Stimulated activated CD4-positive, alpha-beta T cell treated with anti-CD3 and anti-CD28 coated beads, Interleukin-2, amount 100 ng/mL, for 4 hours (primary cell): ENCODE measurements around the gene PSMB9.
"Not testable (repeated sequence)": the region's sequence is repeated elsewhere in the genome, so short reads cannot be mapped to it uniquely, and the experiment has no call there.

Experiments used
- DNase-seq: peaks from one replicate; pipeline ENCODE4 v3.0.0-alpha.2; 2020; ENCODE audit warnings: low read depth

PSMB9 gene

DNA sequence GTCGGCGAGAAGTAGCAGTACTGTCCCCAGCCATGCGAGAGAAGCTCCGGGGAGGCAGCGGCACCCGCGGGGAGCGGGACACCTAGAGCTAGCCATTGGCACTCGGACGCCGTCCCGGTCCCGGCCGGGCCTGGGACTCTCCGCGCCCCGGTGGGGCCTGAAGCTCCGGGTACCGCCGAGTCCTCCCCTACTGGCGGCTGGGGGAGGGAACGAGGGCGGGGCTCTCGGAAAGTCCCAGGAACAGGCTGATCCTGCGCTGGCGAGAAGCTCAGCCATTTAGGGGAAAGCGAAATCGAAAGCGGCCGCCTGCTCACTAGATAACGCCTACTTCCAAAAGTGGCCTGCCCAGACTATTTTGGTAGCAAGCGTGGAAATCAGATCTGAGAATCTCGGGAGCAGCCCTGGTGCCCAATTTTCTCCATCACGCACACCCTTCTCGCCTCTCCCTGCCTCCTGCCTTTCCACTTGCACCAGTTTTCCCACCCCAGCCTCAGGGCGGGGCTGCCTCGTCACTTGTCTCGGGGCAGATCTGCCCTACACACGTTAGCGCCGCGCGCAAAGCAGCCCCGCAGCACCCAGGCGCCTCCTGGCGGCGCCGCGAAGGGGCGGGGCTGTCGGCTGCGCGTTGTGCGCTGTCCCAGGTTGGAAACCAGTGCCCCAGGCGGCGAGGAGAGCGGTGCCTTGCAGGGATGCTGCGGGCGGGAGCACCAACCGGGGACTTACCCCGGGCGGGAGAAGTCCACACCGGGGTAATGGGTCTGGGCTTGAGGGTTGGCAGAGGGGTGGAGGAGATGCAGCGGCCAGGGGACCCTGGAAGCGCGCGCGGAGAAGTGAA is at the start of gene PSMB9, which contains the start of gene TAP1:
Gene PSMB9, plus strand, starts transcription at position 652 of the 835 bp plus-strand sequence. Its CDS starts 38 bp downstream, at position 690.
Gene TAP1, minus strand, starts transcription at position 164 of the 835 bp plus-strand sequence. Its CDS starts 68 bp downstream, at position 96.
- DNase-seq, result peak; percentile 97

DNA sequence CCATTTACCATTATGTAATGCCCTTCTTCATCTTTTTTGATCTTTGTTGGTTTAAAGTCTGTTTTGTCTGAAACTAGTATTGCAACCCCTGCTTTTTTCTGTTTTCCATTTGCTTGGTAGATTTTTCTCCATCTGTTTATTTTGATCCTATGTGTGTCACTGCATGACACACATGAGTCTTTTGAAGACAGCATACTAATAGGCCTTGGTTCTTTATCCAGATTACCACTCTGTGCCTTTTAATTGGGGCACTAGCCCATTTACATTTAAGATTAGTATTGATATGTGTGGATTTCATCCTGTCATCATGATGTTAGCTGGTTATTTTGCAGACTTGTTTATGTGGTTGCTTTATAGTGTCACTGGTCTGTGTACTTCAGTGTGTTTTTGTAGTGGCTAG is 48.6 kb upstream of the PSMB9 start:
- DNase-seq, result not testable (repeated sequence)

DNA sequence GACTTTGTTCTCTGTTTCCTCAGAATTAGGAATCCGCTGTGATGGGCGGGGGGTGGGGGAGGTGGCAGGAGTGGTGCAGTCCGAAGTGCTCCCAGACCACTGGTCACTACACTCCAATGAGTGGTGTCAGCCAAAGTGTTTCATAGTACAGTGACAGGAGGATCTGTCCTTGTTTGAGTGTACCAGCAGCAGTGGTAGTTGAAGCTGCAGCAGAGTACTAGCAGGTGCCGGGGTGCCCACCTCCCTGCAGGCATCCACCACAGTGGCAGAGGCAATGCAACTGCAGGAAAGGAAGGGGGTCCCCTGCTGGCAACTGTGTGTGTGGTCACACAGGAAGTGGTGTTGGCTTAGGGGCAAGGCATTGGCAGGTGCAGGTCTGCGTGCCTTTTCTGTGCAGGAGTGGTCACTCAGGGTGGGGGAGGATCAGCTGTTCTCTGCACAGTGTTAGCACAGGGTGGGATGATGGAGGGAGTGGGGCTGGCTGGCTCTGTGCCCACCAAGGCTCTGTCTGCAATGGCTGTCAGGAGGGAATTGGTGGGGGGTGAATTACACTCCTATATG is 46.9 kb upstream of the PSMB9 start:
- DNase-seq, result no peak

DNA sequence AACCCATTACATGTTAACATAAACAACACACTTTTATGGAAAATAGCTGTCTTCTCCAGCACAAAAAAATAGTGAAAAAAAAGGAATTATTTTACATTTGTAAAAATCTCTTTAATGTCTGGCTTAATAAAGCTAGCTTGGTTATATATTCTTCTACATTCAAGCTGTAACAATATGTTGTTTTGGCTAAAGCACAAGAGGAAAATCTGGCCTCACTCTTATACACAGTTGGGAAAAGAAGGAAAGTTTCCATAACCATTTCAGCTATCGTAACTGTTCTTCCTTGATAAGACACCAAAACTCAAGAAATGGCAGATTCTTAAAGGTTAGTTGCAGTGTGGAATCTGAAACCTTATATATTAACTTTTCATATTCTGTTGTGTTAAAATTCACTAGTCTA is 44.8 kb upstream of the PSMB9 start:
- no peak for DNase-seq

DNA sequence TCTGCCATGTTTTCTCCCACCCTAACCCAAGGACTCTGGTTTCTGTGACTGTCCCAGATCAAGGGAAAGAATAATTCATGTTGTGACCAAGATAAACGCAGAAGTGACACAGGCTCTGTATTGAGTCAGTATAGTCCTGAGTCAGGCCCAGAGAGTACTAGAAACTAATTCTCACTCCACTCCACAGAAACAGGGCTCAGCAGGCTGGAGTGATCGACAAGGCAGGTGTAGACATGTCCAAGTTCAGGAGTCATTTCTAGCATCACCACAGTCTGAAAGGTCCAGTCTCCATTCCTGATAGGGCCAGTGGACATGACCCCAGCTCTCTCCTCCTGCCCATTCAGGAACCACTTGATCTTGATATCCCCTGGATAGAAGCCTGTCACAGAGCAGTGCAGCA is 39.8 kb upstream of the PSMB9 start:
- DNase-seq, result no peak

DNA sequence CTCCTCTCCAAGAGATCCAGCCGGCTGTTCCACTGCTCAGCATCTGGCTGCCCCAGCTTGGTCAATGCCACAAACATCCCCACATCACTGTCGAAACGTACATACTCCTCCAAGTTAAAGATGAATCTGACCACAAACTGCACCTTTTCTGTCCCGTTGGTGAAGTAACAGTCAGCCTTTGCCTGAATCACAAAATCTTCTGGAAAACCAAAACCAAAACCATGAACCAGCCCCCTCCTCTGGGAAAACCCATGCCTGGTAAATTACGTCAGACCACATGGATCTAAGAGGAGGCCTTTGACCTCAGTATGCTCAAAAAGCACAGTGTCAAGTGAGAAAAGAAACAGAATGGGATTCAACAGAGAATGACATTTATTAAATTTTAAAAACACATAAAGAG is 38.9 kb upstream of the PSMB9 start:
- DNase-seq, result no peak

DNA sequence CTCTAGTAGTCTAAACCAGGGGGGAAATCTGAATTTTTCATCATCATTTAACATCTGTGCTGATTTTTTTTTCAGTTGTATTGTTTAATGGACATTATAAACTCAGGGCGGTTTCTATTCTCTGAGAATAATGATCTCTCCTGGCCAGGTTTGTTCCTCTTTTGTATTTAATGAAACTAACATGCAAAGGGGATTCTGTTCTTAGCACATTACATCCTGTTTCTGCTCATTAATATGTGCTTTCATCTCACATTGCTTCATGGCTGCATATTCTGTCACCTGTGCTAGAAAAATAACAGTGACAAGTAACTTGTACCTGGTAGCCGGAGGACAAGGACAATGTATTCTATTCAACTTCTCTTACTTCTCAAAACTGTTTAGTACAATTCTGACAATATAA is 38.0 kb upstream of the PSMB9 start:
- DNase-seq, result no peak

DNA sequence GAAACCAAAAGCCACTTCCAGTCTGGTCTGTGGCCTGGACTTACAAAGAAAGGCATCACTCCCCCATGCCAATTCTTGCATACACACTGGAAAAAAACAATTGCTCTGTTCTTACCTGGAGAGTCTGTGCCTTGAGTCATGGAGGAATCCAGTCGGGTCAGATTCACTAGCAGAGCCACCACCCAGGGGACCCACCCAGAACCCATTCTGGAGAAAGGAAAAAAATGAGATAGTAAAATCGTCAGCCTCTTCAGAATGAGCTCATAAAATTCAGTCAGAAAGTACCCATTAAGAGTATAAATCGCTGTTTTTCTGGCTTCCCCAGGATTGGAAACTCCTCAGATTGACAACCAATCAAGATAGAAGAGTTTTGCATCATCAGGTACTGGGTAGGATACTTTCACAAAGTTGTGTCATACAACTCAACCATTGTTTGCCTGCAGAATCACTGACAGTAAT is 37.2 kb upstream of the PSMB9 start, which contains the start of gene HLA-DOB:
Gene HLA-DOB, minus strand, starts transcription at position 257 of the 459 bp plus-strand sequence. Its CDS starts 51 bp downstream, at position 206.
- DNase-seq, result no peak

DNA sequence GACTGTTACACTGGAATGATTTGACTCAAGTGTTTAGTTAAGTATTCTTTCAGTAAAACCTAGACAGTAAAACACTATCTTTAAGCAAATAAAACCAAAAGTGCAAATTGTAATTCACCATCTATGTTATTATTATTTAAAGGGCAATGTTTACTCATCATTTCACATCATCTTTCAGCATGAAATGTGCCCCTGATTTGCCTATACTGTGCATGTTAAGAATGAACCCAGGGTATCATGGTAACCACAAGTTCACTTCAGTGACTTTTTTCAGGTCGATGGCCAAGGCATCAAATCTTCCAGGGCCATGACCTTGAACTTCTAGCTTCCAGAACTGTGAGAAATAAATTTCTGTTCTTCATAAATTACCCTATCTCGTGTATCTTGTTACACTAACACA is 35.1 kb upstream of the PSMB9 start:
- DNase-seq, result no peak

DNA sequence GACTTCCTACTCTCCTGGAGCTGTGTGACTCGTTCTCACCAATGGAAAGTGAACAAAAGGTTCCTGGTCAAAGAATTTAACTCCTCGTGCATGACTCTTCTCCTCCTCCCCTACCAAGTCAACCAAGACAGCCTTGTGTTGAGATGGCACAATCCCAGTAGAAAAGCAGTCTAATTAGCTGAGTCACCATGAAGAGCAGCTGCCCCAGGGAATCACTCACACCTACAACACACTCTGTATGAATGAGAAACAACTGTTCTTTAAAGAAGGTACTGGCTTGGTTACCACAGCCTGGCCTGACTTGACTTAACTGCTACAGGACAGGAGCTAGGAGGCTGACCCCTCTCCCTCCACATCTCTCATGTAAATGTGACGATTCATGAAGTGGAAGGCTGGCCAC is 34.3 kb upstream of the PSMB9 start:
- DNase-seq, result no peak

DNA sequence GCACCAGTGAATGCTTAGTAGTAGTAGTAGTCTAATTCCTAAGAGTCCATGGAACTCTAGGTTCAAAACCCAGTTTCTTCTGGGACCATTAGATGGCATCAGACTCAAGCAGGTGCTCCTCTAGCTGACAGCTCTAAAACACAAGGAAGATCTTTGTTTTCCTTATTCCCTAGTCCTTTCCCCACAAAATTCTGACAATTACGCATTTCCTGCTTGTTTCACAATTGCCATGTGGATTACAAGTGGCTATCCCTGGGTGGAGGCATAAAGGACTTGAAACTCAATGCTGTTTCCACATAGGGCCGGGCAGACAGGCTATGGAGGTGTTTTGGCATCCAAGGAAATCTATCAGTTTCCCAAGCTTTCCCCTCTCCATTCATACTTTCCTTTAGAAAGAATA is 28.0 kb upstream of the PSMB9 start:
- DNase-seq, result no peak

DNA sequence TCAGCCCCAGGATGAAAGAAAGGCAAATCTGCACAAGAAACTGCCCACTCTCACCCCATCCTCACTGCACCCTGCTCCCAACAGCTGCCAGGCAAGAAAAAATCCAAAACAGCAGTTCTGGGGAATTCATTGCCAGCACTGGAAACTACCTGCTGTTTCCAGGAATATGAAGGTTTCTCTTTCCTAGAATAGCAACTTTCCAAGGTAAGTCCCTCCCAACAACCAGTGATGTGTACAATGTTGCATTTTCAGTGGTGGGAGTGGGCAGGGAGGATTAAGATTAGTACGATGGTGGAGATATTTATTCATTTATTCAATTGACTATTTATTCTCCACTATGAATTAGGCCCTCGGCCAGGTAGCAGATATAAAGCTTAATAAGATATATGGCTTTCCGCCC is 27.0 kb upstream of the PSMB9 start:
- no peak for DNase-seq

DNA sequence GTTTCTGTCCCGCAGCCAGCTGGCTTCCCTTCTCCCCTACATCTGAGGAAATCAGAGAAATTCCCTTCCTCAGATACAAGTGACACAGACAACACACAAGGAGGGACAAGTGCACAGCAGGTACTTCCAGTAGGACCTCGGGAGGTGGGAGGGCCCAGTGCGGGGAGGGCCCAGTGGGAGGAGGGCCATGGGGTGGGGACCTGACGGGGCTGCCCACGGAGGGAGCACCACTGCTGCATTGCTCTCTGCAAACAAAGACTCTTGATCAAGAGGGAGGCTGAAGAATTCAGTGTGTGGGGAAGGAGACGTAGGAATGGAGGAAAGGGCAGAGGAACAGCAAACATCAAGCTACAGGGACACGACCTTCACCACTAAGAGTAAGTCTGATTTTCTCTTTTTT is 24.5 kb upstream of the PSMB9 start:
- DNase-seq, result no peak

DNA sequence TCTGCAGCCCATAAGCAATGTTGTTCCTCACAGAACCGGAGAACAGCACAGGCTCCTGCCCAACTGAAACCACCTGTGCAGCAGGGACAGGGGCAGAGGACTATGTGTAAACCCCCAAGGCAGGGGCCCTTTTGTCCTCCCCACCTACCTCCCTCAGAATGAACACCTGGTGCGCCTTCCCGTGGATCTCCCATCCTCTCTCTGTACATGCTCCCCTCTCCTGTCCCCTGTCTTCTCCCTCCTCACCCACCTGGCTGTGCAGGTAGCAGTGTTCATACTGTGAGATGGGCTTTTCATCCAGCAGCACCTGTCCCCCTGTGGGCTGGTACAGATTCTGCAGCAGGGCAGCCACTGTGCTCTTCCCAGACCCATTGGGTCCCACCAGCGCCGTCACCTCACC is 24.0 kb upstream of the PSMB9 start:
- no peak for DNase-seq

DNA sequence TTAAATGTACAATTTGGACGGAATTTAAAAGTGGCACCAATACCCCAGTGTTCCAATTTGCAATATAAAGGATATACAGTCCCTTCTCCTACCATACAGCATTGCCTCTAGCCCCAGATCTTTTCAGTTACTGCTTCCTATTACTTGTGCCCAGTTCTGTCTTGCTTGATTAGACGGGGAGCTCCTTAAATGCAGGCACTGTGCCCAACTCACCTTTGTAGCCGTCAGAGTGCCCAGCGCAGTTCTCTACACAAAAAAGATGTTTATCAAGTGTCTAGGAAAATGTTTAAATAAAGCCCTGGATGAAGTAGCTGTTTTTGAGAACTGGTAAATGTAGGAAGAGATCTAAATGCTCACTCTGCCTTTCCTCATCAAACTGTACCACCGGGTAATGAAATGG is 23.1 kb upstream of the PSMB9 start:
- DNase-seq, result no peak

DNA sequence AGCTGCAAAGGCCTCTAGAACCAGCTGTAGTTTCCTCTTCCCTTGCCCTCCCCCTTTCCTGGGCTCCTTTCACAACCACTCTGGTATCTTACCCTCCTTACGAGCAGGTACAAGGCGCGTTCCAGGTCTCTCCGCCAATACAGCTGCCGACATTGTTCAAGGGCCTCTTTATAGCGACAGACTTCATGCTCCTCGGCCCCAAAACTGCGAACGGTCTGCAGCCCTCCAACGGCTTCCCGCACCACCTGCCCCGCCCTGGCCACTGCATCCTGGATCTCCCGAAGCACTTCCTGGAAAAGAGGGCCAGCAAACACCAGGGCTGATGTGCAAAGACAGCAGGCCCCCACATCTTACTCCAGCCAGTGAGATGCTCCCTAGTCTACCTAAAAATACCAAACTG is 21.5 kb upstream of the PSMB9 start:
- no peak for DNase-seq

DNA sequence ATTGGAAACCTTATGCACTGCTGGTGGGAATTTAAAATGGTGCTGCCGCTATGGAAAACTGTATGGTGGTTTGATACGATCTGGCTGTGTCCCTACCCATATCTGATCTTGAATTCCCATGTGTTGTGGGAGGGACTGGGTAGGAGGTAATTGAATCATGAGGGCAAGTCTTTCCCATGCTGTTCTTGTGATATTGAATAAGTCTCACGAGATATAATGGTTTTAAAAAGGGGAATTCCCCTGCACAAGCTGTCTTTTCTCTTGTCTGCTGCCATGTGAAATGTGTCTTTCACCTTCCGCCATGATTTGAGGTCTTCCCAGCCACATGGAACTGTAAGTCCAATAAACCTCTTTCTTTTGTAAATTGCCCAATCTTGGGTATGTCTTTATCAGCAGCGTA is 20.3 kb upstream of the PSMB9 start:
- DNase-seq, result no peak

DNA sequence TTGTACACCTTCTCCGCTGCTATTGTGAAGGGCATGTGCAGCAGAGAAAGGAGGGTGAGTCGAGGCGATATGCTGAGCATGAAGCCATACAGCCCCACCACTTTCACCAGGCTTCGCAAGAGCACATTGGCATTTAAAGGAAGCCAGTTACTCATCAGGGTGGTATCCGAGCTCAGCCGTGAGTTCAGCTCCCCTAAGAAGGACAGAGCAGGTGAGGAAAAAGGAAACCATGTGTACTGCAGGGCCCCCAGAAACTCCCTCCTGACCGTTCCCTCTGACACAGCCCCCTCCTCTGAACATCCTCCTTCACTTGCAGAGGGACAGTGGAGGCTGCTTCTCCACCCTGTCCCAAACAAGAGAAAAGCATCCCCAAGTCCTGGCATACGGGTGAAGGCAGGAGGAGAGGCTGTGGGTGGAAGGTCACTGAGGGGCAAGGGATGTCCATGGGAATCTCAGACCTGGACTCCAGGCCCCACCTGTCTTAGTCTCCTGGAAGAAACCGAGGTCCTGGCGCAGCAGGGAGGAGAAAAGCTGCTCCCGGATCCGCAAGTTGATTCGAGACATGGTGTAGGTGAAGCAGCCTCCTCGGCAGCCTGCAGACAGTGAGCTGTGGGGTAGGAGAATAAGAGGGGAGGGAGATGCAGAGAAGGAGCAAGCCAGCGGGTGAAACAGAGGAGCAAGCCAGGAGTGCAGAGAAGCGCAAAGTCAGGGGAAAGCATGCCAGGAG is 18.7 kb upstream of the PSMB9 start:
- no peak for DNase-seq

DNA sequence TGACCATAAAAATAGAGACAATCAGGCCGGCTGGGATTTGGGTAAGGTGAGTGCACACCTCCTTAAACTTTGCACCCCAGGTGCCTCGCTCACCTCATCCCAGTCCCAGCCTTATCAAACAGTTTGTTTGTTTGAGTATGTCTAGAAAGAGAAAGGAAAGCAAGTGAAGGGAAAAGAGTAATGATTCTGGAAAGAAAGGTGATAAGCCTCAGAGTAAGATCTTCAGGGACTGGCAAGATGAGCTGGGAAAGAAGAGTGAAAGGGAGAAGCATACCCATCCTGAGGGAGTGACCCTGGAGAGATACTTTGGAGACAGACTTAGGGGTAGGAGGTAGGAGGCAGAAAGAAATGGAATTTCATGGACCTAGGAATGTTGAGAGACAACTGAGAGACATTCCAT is 17.1 kb upstream of the PSMB9 start:
- DNase-seq, result no peak

DNA sequence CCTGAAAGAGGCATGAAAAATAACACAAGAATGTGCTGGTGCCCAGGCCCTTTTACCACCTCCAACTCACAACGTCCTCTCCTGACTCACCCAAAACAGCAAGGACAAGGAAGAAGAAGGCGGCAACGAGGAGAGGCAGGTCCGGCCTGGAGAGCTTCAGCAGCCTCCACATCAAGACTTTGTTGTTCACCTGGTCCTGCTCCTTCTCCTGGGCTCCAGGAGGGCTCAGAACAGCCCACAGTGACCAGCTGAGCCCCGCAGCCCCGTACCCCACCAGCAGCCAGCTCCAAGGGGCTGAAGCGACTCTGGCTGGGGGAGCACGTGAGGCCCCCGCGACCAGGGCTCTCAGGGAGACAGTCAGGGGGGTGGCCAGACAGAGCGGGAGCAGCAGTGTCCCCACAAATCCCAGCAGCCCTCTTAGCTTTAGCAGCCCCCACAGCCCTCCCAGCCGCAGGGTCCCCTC is 16.3 kb upstream of the PSMB9 start:
- no peak for DNase-seq

DNA sequence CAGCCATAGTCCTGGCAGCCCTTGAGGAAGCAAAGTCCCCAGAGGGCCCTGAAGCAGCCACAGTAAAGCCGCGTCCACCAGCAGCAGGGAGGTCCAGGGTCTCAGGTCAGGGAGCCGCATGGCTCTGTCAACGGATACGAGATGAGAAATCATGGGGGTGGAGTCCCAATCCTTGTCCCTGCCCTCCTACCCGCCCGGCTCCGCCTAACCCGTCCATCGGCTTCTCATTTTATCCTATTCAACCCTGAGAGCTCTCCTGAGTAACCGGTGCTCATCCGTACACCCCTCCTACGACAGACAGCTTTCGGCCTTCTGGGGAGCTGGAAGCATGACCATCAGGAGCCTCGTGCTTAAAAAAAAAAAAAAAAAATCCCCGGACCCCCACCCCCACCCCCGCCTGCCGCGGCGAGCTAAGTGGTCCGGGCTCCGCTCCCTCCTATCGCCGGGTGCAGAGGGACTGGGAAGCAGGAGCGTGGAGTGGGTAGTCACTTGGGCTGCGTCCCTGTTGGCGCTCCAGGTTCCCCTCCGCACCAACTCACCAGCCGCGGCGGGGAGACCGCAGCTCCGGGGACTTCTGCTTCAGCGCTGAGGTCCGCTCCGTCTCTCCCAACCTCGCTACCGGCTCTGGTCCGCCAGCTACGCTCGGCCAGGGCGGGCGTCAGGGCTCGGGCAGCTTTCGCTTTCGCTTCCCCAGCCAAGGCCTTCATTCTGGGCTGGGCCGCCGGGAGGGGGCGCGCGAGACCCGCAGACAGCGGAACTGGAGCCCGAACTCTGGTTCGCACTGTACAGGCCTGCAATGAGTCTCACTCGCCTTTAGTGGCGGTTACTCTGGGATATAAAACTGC is 15.7 kb upstream of the PSMB9 start, which contains the start of gene TAP2:
Gene TAP2, minus strand, starts transcription at position 626 of the 845 bp plus-strand sequence. Its CDS starts 506 bp downstream, at position 120.
- DNase-seq, result peak; percentile 96

DNA sequence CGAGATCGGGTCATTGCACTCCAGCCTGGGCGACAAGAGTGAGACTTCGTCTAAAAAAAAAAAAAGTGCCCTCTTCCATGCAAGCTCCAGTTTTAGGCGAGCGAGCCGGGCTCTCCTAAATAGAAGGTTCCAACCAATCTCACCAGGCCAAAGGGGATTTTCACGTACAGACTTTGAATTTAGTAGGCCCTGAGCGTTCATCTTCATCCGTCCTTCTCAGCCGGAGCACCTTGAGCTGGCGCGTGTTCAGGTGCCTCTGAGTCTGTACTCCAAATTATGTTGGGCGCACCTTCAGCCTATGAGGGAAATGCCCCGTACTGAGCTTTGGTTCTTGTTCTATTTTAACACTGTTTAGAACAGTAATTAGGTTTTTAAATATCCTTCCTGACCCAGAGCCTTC is 14.6 kb upstream of the PSMB9 start:
- no peak for DNase-seq
